Left ventricle myocardium inferior (tissue), 1 donor: Measurements from ENCODE around the gene STAT4. TPM values are rescaled to one million over a fixed set of nuclear protein-coding genes. Genes with fewer than 3 reads are reported as not detected.

ENCODE experiments used
- DNase-seq: peaks from one replicate; pipeline ENCODE4 v3.0.0-alpha.2; 2020
- H3K27ac ChIP-seq: fragments of 200-600 bp; replicated peaks from 2 replicates; pipeline ENCODE4 v1.8.0; 2021
- H3K27me3 ChIP-seq: fragments of 200-600 bp; 2 replicates; pipeline ENCODE4 v1.8.0; 2021; ENCODE audit warnings: low read depth
- H3K36me3 ChIP-seq: fragments of 200-600 bp; 2 replicates; pipeline ENCODE4 v1.8.0; 2021
- H3K4me1 ChIP-seq: fragments of 200-600 bp; 2 replicates; pipeline ENCODE4 v1.8.0; 2021
- H3K4me3 ChIP-seq: fragments of 200-600 bp; 2 replicates; pipeline ENCODE4 v1.8.0; 2021; ENCODE audit warnings: mild to moderate bottlenecking, moderate library complexity
- H3K9me3 ChIP-seq: fragments of 200-600 bp; replicated peaks from 2 replicates; pipeline ENCODE4 v1.8.0; 2021
- intact Hi-C: fragments of 100-400 bp; cut with micrococcal nuclease; formaldehyde crosslinking; loops from one replicate; pipeline ENCODE4 v1.11.0; 2022
- total RNA-seq: library from RNA; stranded (reverse); fragmentation: NEBNext Ultra II Directional; extraction: Animal tissue kit (Norgen Biotek cat#: 25700); gene quantifications from one replicate; pipeline ENCODE4 v1.2.1, GENCODE V29; 2021
- TF ChIP-seq, protein P1 (sequence below): fragments of 200-600 bp; IDR thresholded peaks from 2 replicates; pipeline ENCODE4 v1.8.0; 2021; ENCODE audit warnings: antibody characterized with exemption, mild to moderate bottlenecking, borderline replicate concordance
- donor health status: DM: no; HTN: yes; CAD: no; lungs with severe emphysema.

The STAT4 gene
- total RNA-seq, 1 donor from 2014 or later = 0.82 TPM

DNA sequence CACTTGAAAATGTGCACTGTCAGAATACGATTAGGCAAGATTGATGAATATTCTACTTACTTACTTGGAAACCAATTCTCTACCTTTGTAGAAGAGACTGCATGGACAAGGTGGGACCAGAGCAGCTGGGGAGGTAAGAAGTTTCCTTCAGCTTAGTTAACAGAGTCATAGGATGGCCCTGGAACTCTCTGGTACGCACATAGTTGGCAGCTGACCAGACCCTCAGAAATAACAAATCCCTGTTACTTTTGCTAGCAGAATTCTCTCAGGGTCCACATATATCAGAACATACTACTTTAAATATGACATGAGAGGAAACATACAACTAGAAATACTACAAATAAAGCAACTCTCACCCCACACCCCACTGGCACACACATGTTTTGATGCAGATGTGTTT is 112.1 kb downstream of the STAT4 start:
- TF ChIP-seq, protein P1, sequence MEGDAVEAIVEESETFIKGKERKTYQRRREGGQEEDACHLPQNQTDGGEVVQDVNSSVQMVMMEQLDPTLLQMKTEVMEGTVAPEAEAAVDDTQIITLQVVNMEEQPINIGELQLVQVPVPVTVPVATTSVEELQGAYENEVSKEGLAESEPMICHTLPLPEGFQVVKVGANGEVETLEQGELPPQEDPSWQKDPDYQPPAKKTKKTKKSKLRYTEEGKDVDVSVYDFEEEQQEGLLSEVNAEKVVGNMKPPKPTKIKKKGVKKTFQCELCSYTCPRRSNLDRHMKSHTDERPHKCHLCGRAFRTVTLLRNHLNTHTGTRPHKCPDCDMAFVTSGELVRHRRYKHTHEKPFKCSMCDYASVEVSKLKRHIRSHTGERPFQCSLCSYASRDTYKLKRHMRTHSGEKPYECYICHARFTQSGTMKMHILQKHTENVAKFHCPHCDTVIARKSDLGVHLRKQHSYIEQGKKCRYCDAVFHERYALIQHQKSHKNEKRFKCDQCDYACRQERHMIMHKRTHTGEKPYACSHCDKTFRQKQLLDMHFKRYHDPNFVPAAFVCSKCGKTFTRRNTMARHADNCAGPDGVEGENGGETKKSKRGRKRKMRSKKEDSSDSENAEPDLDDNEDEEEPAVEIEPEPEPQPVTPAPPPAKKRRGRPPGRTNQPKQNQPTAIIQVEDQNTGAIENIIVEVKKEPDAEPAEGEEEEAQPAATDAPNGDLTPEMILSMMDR = no peak
- Histone ChIP-seq H3K4me3 (no peak overlapping the region), H3K27me3 (no peaks in the 10 kb centered on the region), H3K4me1 (no peaks in the 10 kb centered on the region), H3K36me3 (no peaks in the 10 kb centered on the region), H3K9me3 (no peaks in the 10 kb centered on the region), H3K27ac (no peak overlapping the region)
- intact Hi-C loops = no loop called here
- no peak for DNase-seq

DNA sequence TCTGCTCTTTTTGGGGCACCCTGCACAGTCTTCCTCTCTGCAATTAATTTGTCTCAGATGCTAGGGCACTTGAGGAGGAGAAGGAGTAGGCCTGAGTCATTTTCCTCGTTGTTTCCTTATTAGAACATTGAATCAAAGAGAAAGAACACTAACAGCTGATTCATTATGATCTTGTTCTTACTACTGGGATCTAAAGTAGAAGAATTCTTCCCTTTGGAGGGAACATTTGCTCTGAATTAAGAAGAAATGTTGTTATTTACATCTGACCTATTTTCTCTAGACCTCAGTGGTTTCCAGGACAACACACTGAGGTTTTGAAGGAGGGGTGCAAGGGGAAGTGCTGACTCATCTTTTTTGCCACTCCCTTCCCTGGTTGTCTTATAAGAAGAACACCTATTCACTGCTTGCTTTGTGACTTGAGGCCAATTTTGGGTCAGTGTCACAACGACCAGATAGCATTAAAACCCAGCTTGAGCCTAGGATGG is 112.5 kb downstream of the STAT4 start:
- DNase-seq = no peak
- TF ChIP-seq, protein P1 = no peak
- no peaks in the 10 kb centered on the region for H3K27me3 ChIP-seq
- no peaks in the 10 kb centered on the region for H3K36me3 ChIP-seq
- H3K9me3 ChIP-seq = no peaks in the 10 kb centered on the region
- H3K27ac ChIP-seq = no peak overlapping the region
- H3K4me3 ChIP-seq = no peak overlapping the region
- intact Hi-C loops = no loop called here
- no peaks in the 10 kb centered on the region for H3K4me1 ChIP-seq

DNA sequence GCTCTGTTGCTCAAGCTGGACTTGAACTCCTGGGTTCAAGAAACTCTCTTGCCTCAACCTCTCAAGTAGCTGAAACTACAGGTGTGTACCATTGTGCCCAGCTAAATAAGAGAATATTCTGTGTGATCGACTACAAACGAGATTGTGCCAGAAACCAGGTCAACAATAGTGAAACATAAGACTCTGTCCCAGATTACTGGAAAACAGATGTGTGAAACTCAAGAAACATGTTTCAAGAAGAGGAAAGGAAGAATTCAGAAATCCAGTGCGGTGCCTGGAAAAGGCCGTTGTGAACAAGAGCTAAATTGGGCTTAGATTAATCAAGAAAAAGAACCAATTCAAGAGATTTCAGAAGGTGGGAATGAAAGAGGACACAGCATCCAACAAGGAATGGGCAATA is 113.4 kb downstream of the STAT4 start:
- Histone ChIP-seq H3K9me3 (no peaks in the 10 kb centered on the region), H3K27me3 (no peaks in the 10 kb centered on the region), H3K36me3 (no peaks in the 10 kb centered on the region), H3K27ac (no peak overlapping the region), H3K4me3 (no peak overlapping the region), H3K4me1 (no peaks in the 10 kb centered on the region)
- TF ChIP-seq, protein P1 = no peak
- DNase-seq = no peak
- intact Hi-C loops = no loop called here

DNA sequence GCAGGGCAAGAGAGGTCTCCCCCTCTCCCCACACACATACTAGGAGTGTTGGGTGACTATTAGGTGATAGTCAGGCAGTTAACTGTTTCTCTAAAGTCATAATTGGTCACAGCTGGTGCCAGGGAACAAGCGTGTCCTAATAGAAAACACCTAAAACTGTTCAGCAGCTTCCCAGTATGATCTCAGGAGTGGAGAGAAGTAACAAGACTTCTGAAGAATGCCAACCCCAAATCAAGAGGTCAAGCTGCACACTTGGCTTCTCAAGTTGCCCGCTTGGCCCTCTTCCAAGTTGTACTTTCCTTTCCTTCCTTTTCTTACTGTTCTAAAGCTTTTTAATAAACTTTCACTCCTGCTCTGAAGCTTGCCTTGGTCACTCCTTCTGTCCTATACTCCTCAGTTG is 114.4 kb downstream of the STAT4 start:
- no peak for DNase-seq
- Histone ChIP-seq H3K4me3 (no peak overlapping the region), H3K9me3 (no peaks in the 10 kb centered on the region), H3K27ac (no peak overlapping the region), H3K27me3 (no peaks in the 10 kb centered on the region), H3K36me3 (no peaks in the 10 kb centered on the region), H3K4me1 (no peaks in the 10 kb centered on the region)
- intact Hi-C loops = no loop called here
- TF ChIP-seq, protein P1 = no peak

DNA sequence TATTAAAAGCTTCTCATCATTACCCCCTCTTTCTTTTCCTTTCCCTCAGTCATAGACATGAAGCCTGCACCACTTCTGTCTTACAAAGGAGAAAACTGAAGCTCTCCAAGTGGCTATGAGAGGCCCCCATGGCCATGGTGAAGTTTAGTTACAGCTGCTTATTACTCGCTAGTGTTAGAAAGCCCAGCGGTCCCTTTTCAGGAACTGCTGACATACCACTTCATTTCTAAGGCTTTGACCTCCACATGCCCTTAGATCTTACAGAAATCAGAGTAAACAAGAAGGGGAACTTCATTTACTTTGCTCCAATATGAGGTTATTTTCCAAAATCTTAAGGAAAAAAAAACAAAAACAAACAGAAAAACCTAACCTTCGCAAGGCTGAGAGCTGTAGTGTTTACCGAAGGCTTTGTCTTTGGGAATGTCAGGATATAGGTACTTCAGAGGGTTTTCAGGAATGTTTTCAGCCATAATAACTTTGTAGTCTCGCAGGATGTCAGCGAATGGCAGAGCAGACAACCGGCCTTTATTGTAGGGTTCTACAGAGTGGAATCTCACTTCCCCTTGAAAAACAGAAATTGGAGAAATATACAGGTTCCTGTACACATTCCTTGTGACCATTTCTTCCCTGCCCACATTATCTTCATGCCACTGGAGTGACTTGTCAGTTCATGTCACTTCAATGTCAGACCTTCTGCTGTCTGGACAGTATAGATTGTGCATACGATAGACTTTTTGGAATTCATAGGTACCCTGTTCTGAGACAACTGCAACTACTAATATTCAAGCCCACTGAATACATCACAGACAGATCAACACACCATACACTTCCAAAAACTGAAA is 118.0 kb downstream of the STAT4 start:
- intact Hi-C loops = loop anchor here (5.0 kb wide), 1 partner anchor 251 kb away; no protein-coding TSS in a partner anchor
- H3K36me3 ChIP-seq = no peaks in the 10 kb centered on the region

More for the DNA sequence above, 118.0 kb downstream of the STAT4 start:
- no peaks in the 10 kb centered on the region for H3K27me3 ChIP-seq
- no peak for DNase-seq
- no peak overlapping the region for H3K4me3 ChIP-seq
- H3K4me1 ChIP-seq = peaks cover 7% of the 10 kb centered on the region
- no peaks in the 10 kb centered on the region for H3K9me3 ChIP-seq
- TF ChIP-seq, protein P1 = no peak
- no peak overlapping the region for H3K27ac ChIP-seq
